Esophagus squamous epithelium (tissue), 5 donors: ENCODE results near the gene ASCC2. TPM values are rescaled to one million over a fixed set of nuclear protein-coding genes. Genes with fewer than 3 reads are reported as not detected.

ENCODE experiments used
- DNase-seq: peaks from one replicate; lab custom pipeline; 2025; lab: John Stamatoyannopoulos, UW
- H3K27ac ChIP-seq, 4 donors: fragments of 200-600 bp; sonication (generic); one replicate each; pipeline ENCODE4 v1.5.1; 2016 to 2019; ENCODE audit warnings: mild to moderate bottlenecking in 1 of 4
- H3K27me3 ChIP-seq, 4 donors: fragments of 200-600 bp; sonication (generic); 1 replicate in 3 of 4; 2 replicates in 1 of 4; pipeline versions ENCODE4 v1.5.1 to v1.6.0; 2017 to 2021; ENCODE audit warnings: antibody characterized with exemption in 1 of 4
- H3K36me3 ChIP-seq, 3 donors: fragments of 200-600 bp; sonication (generic); one replicate each; pipeline ENCODE4 v1.5.1; 2016 to 2019
- H3K4me1 ChIP-seq, 3 donors: fragments of 200-600 bp; sonication (generic); one replicate each; pipeline ENCODE4 v1.5.1; 2017 to 2019
- H3K4me3 ChIP-seq, 4 donors: fragments of 200-600 bp; sonication (generic); 1 replicate in 3 of 4; 2 replicates in 1 of 4; pipeline ENCODE4 v1.5.1; 2016 to 2019; ENCODE audit warnings: mild to moderate bottlenecking in 2 of 4, moderate library complexity in 1 of 4
- H3K9me3 ChIP-seq, 3 donors: fragments of 200-600 bp; sonication (generic); one replicate each; pipeline ENCODE4 v1.5.1; 2016 to 2019
- CTCF ChIP-seq, 6 experiments: fragments of 450-650 bp in 4 of 6; fragments of 200-600 bp in 2 of 6; sonication (generic) in 2 of 6; IDR thresholded peaks; one replicate each; pipeline ENCODE4 v1.5.1; 2016 to 2019; ENCODE audit warnings: antibody characterized with exemption in 6 of 6, mild to moderate bottlenecking in 4 of 6, moderate library complexity in 4 of 6
- POLR2A ChIP-seq, 4 donors: fragments of 450-650 bp; IDR thresholded peaks; one replicate each; pipeline ENCODE4 v1.6.1; 2017; ENCODE audit warnings: antibody characterized with exemption in 4 of 4, mild to moderate bottlenecking in 4 of 4, moderate library complexity in 3 of 4
- WGBS, 2 donors: methylation state at CpG; one replicate each; pipeline ENCODE4 v1.1.5; 2018; 5-methylcytosine and 5-hydroxymethylcytosine counted together
- intact Hi-C: fragments of 100-400 bp; cut with DNase I; formaldehyde crosslinking; loops from one replicate; pipeline ENCODE4 v1.15.0; 2022
- total RNA-seq, 4 donors: library from RNA; depleted of rRNA; stranded (reverse); fragments of >200 nt; gene quantifications; one replicate each; pipeline ENCODE4 v1.1.0, GENCODE V29; 2016
- donor health status: DM: yes; HTN: yes; CAD: no.

ASCC2 gene
- total RNA-seq, 4 donors from 2014 or later = 47.5 to 99.7 (median 57.8) TPM

GRCh38 chr22:29787371-29787980 is 50.6 kb downstream of the ASCC2 start:
- peak overlapping the region in 2 of 4 donors; percentile 11 to 32 for H3K27ac ChIP-seq
- intact Hi-C loops = no loop called here
- H3K4me3 ChIP-seq = no peak overlapping the region
- WGBS, 2 donors = 53 to 65% methylated on average over 6 to 7 of the region's 9 CpGs
- no peak for TF ChIP-seq POLR2A (IDR thresholded peaks at IDR 0.05)
- no peak for TF ChIP-seq CTCF (IDR thresholded peaks at IDR 0.05)
- peaks cover 22 to 49% (median 35%) of the 10 kb centered on the region in 3 donors for H3K36me3 ChIP-seq
- H3K27me3 ChIP-seq = no peaks in the 10 kb centered on the region
- no peaks in the 10 kb centered on the region for H3K9me3 ChIP-seq
- no peak for DNase-seq
- peaks cover 20 to 62% (median 23%) of the 10 kb centered on the region in 3 donors for H3K4me1 ChIP-seq

- DNase-seq = no peak
- Histone ChIP-seq H3K27me3 (no peaks in the 10 kb centered on the region), H3K4me3 (no peak overlapping the region), H3K4me1 (peaks cover 34 to 76% (median 36%) of the 10 kb centered on the region in 3 donors), H3K27ac (peak overlapping the region in 1 of 4 donors; percentile 75), H3K36me3 (peaks cover 18 to 35% (median 29%) of the 10 kb centered on the region in 3 donors), H3K9me3 (no peaks in the 10 kb centered on the region)
- WGBS, 2 donors = 17 to 78% methylated on average over 2 to 5 of the region's 5 CpGs
- TF ChIP-seq POLR2A (IDR thresholded peaks at IDR 0.05) (no peak), CTCF (IDR thresholded peaks at IDR 0.05) (no peak)
- intact Hi-C loops = no loop called here
Measured at GRCh38 chr22:29786031-29786430, 52.0 kb downstream of the ASCC2 start.

GRCh38 chr22:29784451-29785361 is 53.4 kb downstream of the ASCC2 start:
- Histone ChIP-seq H3K4me3 (no peak overlapping the region), H3K9me3 (no peaks in the 10 kb centered on the region), H3K27me3 (no peaks in the 10 kb centered on the region), H3K36me3 (peaks cover 10 to 21% (median 17%) of the 10 kb centered on the region in 3 donors), H3K4me1 (peaks cover 36 to 85% (median 41%) of the 10 kb centered on the region in 3 donors), H3K27ac (peak overlapping the region; percentile 53 to 75 (median 72))
- no peak for DNase-seq
- TF ChIP-seq POLR2A (IDR thresholded peaks at IDR 0.05) = no peak
- no peak for TF ChIP-seq CTCF (IDR thresholded peaks at IDR 0.05)
- intact Hi-C loops = no loop called here
- 23 to 34% methylated on average over 9 of the region's 9 CpGs for WGBS, 2 donors

GRCh38 chr22:29782061-29782845 is 55.8 kb downstream of the ASCC2 start:
- H3K4me3 ChIP-seq = no peak overlapping the region
- H3K4me1 ChIP-seq = peaks cover 30 to 87% (median 40%) of the 10 kb centered on the region in 3 donors
- H3K27ac ChIP-seq = peak overlapping the region; percentile 66 to 80 (median 75)
- intact Hi-C loops = no loop called here
- no peaks in the 10 kb centered on the region for H3K36me3 ChIP-seq
- no peaks in the 10 kb centered on the region for H3K27me3 ChIP-seq
- no peak for TF ChIP-seq CTCF (IDR thresholded peaks at IDR 0.05)
- no peak for TF ChIP-seq POLR2A (IDR thresholded peaks at IDR 0.05)
- WGBS, 2 donors = 50 to 59% methylated on average over 2 to 6 of the region's 7 CpGs
- no peak for DNase-seq
- H3K9me3 ChIP-seq = no peaks in the 10 kb centered on the region
